SK-N-SH (cell line): ENCODE results near the gene HGS. TPM values are rescaled to one million over a fixed set of nuclear protein-coding genes. Genes with fewer than 3 reads are reported as not detected.

ENCODE experiments used
- CTCF ChIA-PET: fragments of 300-600, 350-600 bp; formaldehyde crosslinking; extraction: SDS; loops from one replicate; lab custom pipeline; 2021; lab: Yijun Ruan, JAX
- POLR2A ChIA-PET: fragments of 350-600 bp; sonication (Branson Sonifier 250); formaldehyde crosslinking; extraction: SDS; loops from one replicate; lab custom pipeline; 2020; ENCODE audit warnings: antibody characterized with exemption, inconsistent platforms; lab: Yijun Ruan, JAX
- DNase-seq: peaks from one replicate; pipeline ENCODE4 v3.0.0; 2012
- H2AFZ ChIP-seq: fragments of 200-600 bp; sonication (generic); 2 replicates; pipeline ENCODE4 v1.8.1; 2016; ENCODE audit warnings: antibody characterized with exemption, mild to moderate bottlenecking, low read depth
- H3F3A ChIP-seq: fragments of 200-600 bp; sonication (generic); replicated peaks from 2 replicates; pipeline ENCODE3; 2016; ENCODE audit warnings: antibody characterized with exemption, mild to moderate bottlenecking; ENCODE audit not compliant: insufficient read depth
- H3K27ac ChIP-seq, 2 experiments: fragments of 200-500 bp in 1 of 2; fragments of 200-600 bp in 1 of 2; sonication (Bioruptor generic) in 1 of 2; sonication (generic), shearing (Covaris generic) in 1 of 2; 2 replicates each; pipeline versions ENCODE4 v1.5.1 to v1.6.1; 2014 to 2016; ENCODE audit warnings: low read depth in 2 of 2, inconsistent platforms in 1 of 2, low read length in 1 of 2, mild to moderate bottlenecking in 1 of 2, mixed read lengths in 1 of 2
- H3K27me3 ChIP-seq: fragments of 200-600 bp; sonication (generic), shearing (Covaris generic); 2 replicates; pipeline ENCODE4 v1.6.1; 2016; ENCODE audit warnings: mixed run types; ENCODE audit not compliant: insufficient read depth
- H3K36me3 ChIP-seq, 2 experiments: fragments of 200-500 bp in 1 of 2; fragments of 200-600 bp in 1 of 2; sonication (Bioruptor generic) in 1 of 2; sonication (generic) in 1 of 2; replicated peaks in 1 of 2; 2 replicates each; pipeline versions ENCODE3 to v1.5.1; 2014 to 2016; ENCODE audit warnings: low read length in 1 of 2, mild to moderate bottlenecking in 1 of 2; ENCODE audit not compliant: insufficient read depth in 2 of 2, control insufficient read depth in 1 of 2
- H3K4me1 ChIP-seq, 2 experiments: fragments of 200-500 bp in 1 of 2; fragments of 200-600 bp in 1 of 2; sonication (Bioruptor generic) in 1 of 2; sonication (generic), shearing (Covaris generic) in 1 of 2; 2 replicates each; pipeline versions ENCODE4 v1.5.1 to v1.6.1; 2014 to 2016; ENCODE audit warnings: low read depth in 1 of 2, low read length in 1 of 2, mixed run types in 1 of 2; ENCODE audit not compliant: insufficient read depth in 2 of 2, control insufficient read depth in 1 of 2
- H3K4me2 ChIP-seq: fragments of 200-600 bp; sonication (generic), shearing (Covaris generic); 2 replicates; pipeline ENCODE4 v1.6.1; 2017; ENCODE audit warnings: mixed run types
- H3K4me3 ChIP-seq, 2 experiments: fragments of 200-500 bp in 1 of 2; fragments of 200-600 bp in 1 of 2; sonication (Bioruptor generic) in 1 of 2; sonication (generic), shearing (Covaris generic) in 1 of 2; 2 replicates each; pipeline versions ENCODE4 v1.5.1 to v1.8.1; 2014 to 2016; ENCODE audit warnings: low read depth in 2 of 2, inconsistent platforms in 1 of 2, low read length in 1 of 2, mild to moderate bottlenecking in 1 of 2, mixed read lengths in 1 of 2, moderate library complexity in 1 of 2
- H3K79me2 ChIP-seq: fragments of 200-600 bp; sonication (generic); 2 replicates; pipeline ENCODE4 v1.8.1; 2017; ENCODE audit warnings: mild to moderate bottlenecking; ENCODE audit not compliant: insufficient read depth
- H3K9ac ChIP-seq: fragments of 200-600 bp; sonication (generic); 2 replicates; pipeline ENCODE4 v1.6.1; 2017; ENCODE audit warnings: mixed run types
- H3K9me2 ChIP-seq: fragments of 200-600 bp; sonication (generic); 2 replicates; pipeline ENCODE4 v1.6.1; 2017; ENCODE audit warnings: mixed run types
- H3K9me3 ChIP-seq: fragments of 200-600 bp; sonication (generic); 2 replicates; pipeline ENCODE4 v1.6.1; 2017; ENCODE audit warnings: mixed run types, mild to moderate bottlenecking, moderate library complexity
- H4K20me1 ChIP-seq: fragments of 200-600 bp; sonication (generic); 2 replicates; pipeline ENCODE4 v1.6.1; 2017; ENCODE audit warnings: mild to moderate bottlenecking, mixed run types; ENCODE audit not compliant: insufficient read depth
- EZH2phosphoT487 ChIP-seq: fragments of 200-600 bp; sonication (generic); IDR thresholded peaks from 2 replicates; pipeline ENCODE4 v1.6.1; 2017; ENCODE audit warnings: low read depth, mixed run types, mild to moderate bottlenecking, antibody characterized with exemption, moderate library complexity, borderline replicate concordance
- FOSL2 ChIP-seq: IDR thresholded peaks from 2 replicates; pipeline ENCODE4 v1.4.0; 2012; ENCODE audit warnings: low read depth, mild to moderate bottlenecking, moderate library complexity, borderline replicate concordance
- GATA2 ChIP-seq: sonication (generic); formaldehyde crosslinking; IDR thresholded peaks from 2 replicates; pipeline ENCODE4 v1.5.0; 2020; ENCODE audit warnings: mild to moderate bottlenecking, missing genetic modification reagents
- NFIC ChIP-seq: IDR thresholded peaks from 2 replicates; pipeline ENCODE4 v1.4.0; 2012; ENCODE audit warnings: borderline replicate concordance
- POLR2AphosphoS5 ChIP-seq: IDR thresholded peaks from 2 replicates; pipeline ENCODE4 v1.6.1; 2012; ENCODE audit warnings: low read depth, low read length
- RAD21 ChIP-seq: IDR thresholded peaks from 2 replicates; pipeline ENCODE4 v1.6.1; 2012; ENCODE audit warnings: mild to moderate bottlenecking, low read length
- RCOR1 ChIP-seq: fragments of 150-350 bp; IDR thresholded peaks from 2 replicates; pipeline ENCODE4 v1.6.1; 2017; ENCODE audit warnings: antibody characterized with exemption, low read length
- RFX5 ChIP-seq: IDR thresholded peaks from 2 replicates; pipeline ENCODE4 v1.6.1; 2012; ENCODE audit warnings: mild to moderate bottlenecking, improper control_type of control experiment, low read length
- RXRA ChIP-seq: IDR thresholded peaks from 2 replicates; pipeline ENCODE4 v1.4.0; 2012; ENCODE audit warnings: low read depth, mild to moderate bottlenecking, borderline replicate concordance
- SMC3 ChIP-seq: IDR thresholded peaks from 2 replicates; pipeline ENCODE4 v1.6.1; 2012; ENCODE audit warnings: low read depth, low read length, improper control_type of control experiment
- TAF1 ChIP-seq: IDR thresholded peaks from 2 replicates; pipeline ENCODE4 v1.6.1; 2012; ENCODE audit warnings: low read depth, mild to moderate bottlenecking, low read length, moderate library complexity, borderline replicate concordance
- TEAD4 ChIP-seq: IDR thresholded peaks from 2 replicates; pipeline ENCODE4 v1.4.0; 2012; ENCODE audit warnings: mild to moderate bottlenecking, borderline replicate concordance; ENCODE audit not compliant: insufficient read depth
- WGBS: methylation state at CpG from one replicate; pipeline ENCODE4 v1.1.6; 2017; ENCODE audit warnings: low lambda C conversion rate; 5-methylcytosine and 5-hydroxymethylcytosine counted together
- polyA plus RNA-seq, 3 experiments: library from polyadenylated mRNA; depleted of rRNA; stranded (reverse); fragments of >200 nt; gene quantifications; 2 replicates each; pipeline ENCODE4 v1.2.3, GENCODE V29; 2012
- TF ChIP-seq, protein P1 (sequence below): fragments of 150-350 bp; IDR thresholded peaks from 2 replicates; pipeline ENCODE4 v1.6.1; 2017; ENCODE audit warnings: antibody characterized with exemption, low read length, low read depth, borderline replicate concordance
- TF ChIP-seq, protein P2 (sequence below): IDR thresholded peaks from 2 replicates; pipeline ENCODE4 v1.4.0; 2012; ENCODE audit warnings: low read depth
- TF ChIP-seq, protein P3 (sequence below): IDR thresholded peaks from 2 replicates; pipeline ENCODE4 v1.4.0; 2012; ENCODE audit warnings: low read depth, borderline replicate concordance
- TF ChIP-seq, protein P4 (sequence below): IDR thresholded peaks from 2 replicates; pipeline ENCODE4 v1.6.1; 2012; ENCODE audit warnings: mild to moderate bottlenecking, low read depth, low read length, moderate library complexity
- TF ChIP-seq, protein P5 (sequence below): IDR thresholded peaks from 2 replicates; pipeline ENCODE4 v1.4.0; 2012; ENCODE audit warnings: low read depth, borderline replicate concordance

The HGS gene
- polyA plus RNA-seq, 1 of the 3 experiments (the other 2 are of a cell fraction): 192 TPM

DNA sequence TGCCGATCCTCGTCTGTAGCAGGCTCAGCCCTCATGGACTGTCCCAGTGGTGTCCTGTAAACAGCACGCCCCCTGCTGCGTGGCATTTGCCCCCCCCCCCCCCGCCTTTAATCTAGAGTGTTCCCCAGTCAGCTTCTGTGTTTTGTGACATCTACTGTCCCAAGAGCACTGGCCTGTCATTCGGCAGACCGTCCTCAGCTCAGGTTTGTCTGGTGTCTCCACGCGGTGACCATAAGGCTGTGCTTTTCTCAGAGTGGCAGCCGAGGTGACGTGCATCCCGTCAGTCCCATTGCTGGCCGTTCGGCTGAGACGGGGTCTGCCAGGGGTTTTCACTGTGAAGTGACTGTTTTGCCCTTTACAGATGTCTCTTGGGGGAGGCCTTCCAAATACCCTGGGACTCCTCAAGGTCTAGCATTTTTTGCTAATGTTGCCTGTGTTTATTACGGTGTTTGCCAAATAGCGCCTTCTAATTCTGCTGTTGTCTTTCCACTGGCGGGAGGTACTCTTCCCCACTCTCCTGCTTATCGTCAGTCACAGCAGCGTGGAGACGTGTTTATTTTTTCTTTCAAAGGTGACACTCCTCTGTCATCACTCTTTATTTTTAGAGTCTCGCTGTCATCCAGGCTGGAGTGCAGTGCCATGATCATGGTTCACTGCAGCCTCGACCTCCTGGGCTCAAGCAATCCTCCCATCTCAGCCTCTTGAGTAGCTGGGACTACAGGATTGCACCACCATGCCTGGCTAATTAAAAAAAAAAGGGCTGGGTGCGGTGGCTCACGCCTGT is 13.6 kb downstream of the HGS start:
- Histone ChIP-seq H3K4me2 (no peak overlapping the region), H3K4me1 (peaks cover 14 to 19% of the 10 kb centered on the region in 2 experiments; a peak in 2 of 4 replicates), H3K79me2 (peaks cover 92% of the 10 kb centered on the region), H3K27ac (no peak overlapping the region), H3F3A (peaks cover 48% of the 10 kb centered on the region), H2AFZ (no peak overlapping the region), H3K27me3 (no peaks in the 10 kb centered on the region), H3K9ac (no peak overlapping the region), H3K9me3 (no peaks in the 10 kb centered on the region), H3K4me3 (no peak overlapping the region), H4K20me1 (peaks cover 54% of the 10 kb centered on the region), H3K36me3 (peaks cover 58 to 74% of the 10 kb centered on the region in 2 experiments), H3K9me2 (no peaks in the 10 kb centered on the region)
- WGBS: 97% methylated on average over 25 of the region's 25 CpGs
- DNase-seq: no peak
- POLR2A ChIA-PET: interaction anchor here (1.5 kb wide), 1 partner anchor 32 kb away, joined by 3 read pairs; no protein-coding TSS in a partner anchor
- no peak for TF ChIP-seq FOSL2
- TF ChIP-seq, protein P1, sequence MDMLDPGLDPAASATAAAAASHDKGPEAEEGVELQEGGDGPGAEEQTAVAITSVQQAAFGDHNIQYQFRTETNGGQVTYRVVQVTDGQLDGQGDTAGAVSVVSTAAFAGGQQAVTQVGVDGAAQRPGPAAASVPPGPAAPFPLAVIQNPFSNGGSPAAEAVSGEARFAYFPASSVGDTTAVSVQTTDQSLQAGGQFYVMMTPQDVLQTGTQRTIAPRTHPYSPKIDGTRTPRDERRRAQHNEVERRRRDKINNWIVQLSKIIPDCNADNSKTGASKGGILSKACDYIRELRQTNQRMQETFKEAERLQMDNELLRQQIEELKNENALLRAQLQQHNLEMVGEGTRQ: no peak
- no peak for TF ChIP-seq RAD21
- TF ChIP-seq NFIC: no peak
- TF ChIP-seq, protein P2, sequence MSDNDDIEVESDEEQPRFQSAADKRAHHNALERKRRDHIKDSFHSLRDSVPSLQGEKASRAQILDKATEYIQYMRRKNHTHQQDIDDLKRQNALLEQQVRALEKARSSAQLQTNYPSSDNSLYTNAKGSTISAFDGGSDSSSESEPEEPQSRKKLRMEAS: no peak
- no peak for TF ChIP-seq RXRA
- TF ChIP-seq SMC3: no peak
- no peak for TF ChIP-seq EZH2phosphoT487
- TF ChIP-seq, protein P3, sequence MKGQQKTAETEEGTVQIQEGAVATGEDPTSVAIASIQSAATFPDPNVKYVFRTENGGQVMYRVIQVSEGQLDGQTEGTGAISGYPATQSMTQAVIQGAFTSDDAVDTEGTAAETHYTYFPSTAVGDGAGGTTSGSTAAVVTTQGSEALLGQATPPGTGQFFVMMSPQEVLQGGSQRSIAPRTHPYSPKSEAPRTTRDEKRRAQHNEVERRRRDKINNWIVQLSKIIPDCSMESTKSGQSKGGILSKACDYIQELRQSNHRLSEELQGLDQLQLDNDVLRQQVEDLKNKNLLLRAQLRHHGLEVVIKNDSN: no peak
- no peak for TF ChIP-seq RCOR1
- no peak for TF ChIP-seq TEAD4
- no peak for TF ChIP-seq RFX5
- TF ChIP-seq, protein P4, sequence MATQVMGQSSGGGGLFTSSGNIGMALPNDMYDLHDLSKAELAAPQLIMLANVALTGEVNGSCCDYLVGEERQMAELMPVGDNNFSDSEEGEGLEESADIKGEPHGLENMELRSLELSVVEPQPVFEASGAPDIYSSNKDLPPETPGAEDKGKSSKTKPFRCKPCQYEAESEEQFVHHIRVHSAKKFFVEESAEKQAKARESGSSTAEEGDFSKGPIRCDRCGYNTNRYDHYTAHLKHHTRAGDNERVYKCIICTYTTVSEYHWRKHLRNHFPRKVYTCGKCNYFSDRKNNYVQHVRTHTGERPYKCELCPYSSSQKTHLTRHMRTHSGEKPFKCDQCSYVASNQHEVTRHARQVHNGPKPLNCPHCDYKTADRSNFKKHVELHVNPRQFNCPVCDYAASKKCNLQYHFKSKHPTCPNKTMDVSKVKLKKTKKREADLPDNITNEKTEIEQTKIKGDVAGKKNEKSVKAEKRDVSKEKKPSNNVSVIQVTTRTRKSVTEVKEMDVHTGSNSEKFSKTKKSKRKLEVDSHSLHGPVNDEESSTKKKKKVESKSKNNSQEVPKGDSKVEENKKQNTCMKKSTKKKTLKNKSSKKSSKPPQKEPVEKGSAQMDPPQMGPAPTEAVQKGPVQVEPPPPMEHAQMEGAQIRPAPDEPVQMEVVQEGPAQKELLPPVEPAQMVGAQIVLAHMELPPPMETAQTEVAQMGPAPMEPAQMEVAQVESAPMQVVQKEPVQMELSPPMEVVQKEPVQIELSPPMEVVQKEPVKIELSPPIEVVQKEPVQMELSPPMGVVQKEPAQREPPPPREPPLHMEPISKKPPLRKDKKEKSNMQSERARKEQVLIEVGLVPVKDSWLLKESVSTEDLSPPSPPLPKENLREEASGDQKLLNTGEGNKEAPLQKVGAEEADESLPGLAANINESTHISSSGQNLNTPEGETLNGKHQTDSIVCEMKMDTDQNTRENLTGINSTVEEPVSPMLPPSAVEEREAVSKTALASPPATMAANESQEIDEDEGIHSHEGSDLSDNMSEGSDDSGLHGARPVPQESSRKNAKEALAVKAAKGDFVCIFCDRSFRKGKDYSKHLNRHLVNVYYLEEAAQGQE: no peak
- TF ChIP-seq POLR2AphosphoS5: no peak
- no peak for TF ChIP-seq GATA2 (CRISPR knock-in tag)
- TF ChIP-seq, protein P5, sequence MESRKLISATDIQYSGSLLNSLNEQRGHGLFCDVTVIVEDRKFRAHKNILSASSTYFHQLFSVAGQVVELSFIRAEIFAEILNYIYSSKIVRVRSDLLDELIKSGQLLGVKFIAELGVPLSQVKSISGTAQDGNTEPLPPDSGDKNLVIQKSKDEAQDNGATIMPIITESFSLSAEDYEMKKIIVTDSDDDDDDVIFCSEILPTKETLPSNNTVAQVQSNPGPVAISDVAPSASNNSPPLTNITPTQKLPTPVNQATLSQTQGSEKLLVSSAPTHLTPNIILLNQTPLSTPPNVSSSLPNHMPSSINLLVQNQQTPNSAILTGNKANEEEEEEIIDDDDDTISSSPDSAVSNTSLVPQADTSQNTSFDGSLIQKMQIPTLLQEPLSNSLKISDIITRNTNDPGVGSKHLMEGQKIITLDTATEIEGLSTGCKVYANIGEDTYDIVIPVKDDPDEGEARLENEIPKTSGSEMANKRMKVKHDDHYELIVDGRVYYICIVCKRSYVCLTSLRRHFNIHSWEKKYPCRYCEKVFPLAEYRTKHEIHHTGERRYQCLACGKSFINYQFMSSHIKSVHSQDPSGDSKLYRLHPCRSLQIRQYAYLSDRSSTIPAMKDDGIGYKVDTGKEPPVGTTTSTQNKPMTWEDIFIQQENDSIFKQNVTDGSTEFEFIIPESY: no peak
- no peak for TF ChIP-seq TAF1
- CTCF ChIA-PET: no interaction called here
